GM13976 (cell line): ENCODE data around the gene QDPR.

Experiments
- DNase-seq: peaks from one replicate; pipeline ENCODE4 v3.0.0; 2012; ENCODE audit warnings: low spot score
- CTCF ChIP-seq: IDR thresholded peaks from 2 replicates; pipeline ENCODE4 v1.5.1; 2012; ENCODE audit warnings: borderline replicate concordance, mild to moderate bottlenecking; ENCODE audit not compliant: insufficient read depth; ENCODE audit errors: extremely low read depth, missing control alignments, control extremely low read depth
- in situ Hi-C: fragments of 300-500 bp; cut with MboI; formaldehyde crosslinking; loops from one replicate; pipeline ENCODE4 v1.12.0; 2022; ENCODE audit warnings: low sequenced_read_pairs, mixed read lengths, inconsistent platforms; ENCODE audit not compliant: unreplicated experiment

The QDPR gene

GRCh38 chr4:17510582-17510981 lies 1.3 kb downstream of the QDPR start:
- in situ Hi-C loops, result no loop called here
- DNase-seq, result no peak
- TF ChIP-seq CTCF, result no peak

GRCh38 chr4:17504081-17504480 lies 7.8 kb downstream of the QDPR start:
- no peak for DNase-seq
- no peak for TF ChIP-seq CTCF
- in situ Hi-C loops, result no loop called here

- in situ Hi-C loops, result no loop called here
- no peak for TF ChIP-seq CTCF
- DNase-seq, result no peak
These were observed 9.1 kb downstream of the QDPR start for GRCh38 chr4:17502756-17503155.

GRCh38 chr4:17500574-17500973 lies 11.3 kb downstream of the QDPR start:
- DNase-seq, result no peak
- in situ Hi-C loops, result no loop called here
- no peak for TF ChIP-seq CTCF

- TF ChIP-seq CTCF, result no peak
- in situ Hi-C loops, result no loop called here
- DNase-seq, result no peak
These were observed 13.9 kb downstream of the QDPR start for GRCh38 chr4:17497890-17498523.

GRCh38 chr4:17494258-17495190 lies 17.4 kb downstream of the QDPR start:
- in situ Hi-C loops, result no loop called here
- DNase-seq, result no peak
- no peak for TF ChIP-seq CTCF
